Stomach (tissue), 4 donors: Measurements from ENCODE around the gene CSGALNACT2.

Source experiments
- CTCF ChIP-seq, 7 experiments: fragments of 450-650 bp in 4 of 7; fragments of 200-600 bp in 3 of 7; sonication (generic) in 3 of 7; IDR thresholded peaks; one replicate each; pipeline ENCODE4 v1.5.1; 2016 to 2019; ENCODE audit warnings: antibody characterized with exemption in 7 of 7, control low read depth in 2 of 7, mild to moderate bottlenecking in 1 of 7
- POLR2A ChIP-seq, 4 donors: fragments of 450-650 bp; IDR thresholded peaks; one replicate each; pipeline ENCODE4 v1.6.1; 2016; ENCODE audit warnings: antibody characterized with exemption in 4 of 4, control low read depth in 2 of 4, mild to moderate bottlenecking in 1 of 4, moderate library complexity in 1 of 4
- POLR2AphosphoS5 ChIP-seq, 3 donors: sonication (generic); formaldehyde crosslinking; IDR thresholded peaks; one replicate each; pipeline ENCODE4 v1.6.1; 2016; ENCODE audit warnings: antibody characterized with exemption in 3 of 3

DNA sequence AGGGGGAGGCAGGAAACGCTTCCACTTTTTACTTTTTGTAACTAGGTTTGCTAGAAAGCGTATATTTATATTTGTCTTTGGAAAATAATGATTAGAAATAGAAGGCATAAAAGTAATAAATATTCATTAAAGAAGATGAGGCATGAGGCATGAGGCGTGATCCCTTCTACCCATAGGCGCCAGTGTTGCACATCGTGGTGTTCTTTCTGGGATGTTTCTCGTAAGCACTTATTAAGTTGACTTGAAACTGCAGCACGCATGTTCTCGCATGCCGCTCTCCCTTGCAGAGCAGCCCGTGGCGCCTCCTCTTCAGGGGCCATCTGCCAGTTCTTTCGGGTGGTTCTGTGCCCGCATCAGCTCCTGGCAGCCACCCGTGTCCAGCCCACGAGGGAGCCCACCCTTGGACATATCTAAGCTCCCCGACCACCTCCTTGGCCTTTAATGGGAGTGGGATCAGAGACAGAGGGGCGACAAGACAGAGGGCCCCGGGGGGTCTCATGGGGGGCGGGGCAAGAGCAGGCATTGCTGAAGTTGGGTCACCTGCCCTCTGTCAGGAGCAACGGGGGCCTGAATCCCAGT, 28.5 kb upstream of the CSGALNACT2 start:
- TF ChIP-seq CTCF (IDR thresholded peaks at IDR 0.05) (no peak), POLR2A (IDR thresholded peaks at IDR 0.05) (no peak), POLR2AphosphoS5 (IDR thresholded peaks at IDR 0.05) (no peak)
